Measurements from ENCODE around the gene GNPTG.

Gene GNPTG

DNA sequence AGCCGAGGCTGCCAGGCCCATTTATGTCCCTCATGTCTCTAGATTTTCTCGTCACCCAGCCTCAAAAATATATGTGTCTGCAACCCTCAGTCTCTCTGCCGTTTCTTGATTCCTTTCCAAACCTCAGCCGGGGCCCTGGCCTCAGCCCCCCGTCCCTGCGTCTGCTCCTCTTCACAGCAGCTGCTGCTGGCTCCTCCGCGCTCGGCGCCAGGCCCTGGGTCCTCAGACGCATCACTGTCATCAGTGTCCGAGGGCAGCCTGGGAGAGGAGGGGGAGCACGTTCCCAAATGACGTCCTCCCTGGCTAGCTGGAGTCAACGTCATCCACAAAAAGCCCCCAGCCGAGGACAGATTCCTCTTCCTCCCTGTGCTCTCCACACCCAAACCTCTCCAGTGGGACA, 2.4 kb upstream of the GNPTG start:
- no peak overlapping the region for H3K4me3 ChIP-seq (ENCODE audit: low read length)
- TF ChIP-seq, protein P1, sequence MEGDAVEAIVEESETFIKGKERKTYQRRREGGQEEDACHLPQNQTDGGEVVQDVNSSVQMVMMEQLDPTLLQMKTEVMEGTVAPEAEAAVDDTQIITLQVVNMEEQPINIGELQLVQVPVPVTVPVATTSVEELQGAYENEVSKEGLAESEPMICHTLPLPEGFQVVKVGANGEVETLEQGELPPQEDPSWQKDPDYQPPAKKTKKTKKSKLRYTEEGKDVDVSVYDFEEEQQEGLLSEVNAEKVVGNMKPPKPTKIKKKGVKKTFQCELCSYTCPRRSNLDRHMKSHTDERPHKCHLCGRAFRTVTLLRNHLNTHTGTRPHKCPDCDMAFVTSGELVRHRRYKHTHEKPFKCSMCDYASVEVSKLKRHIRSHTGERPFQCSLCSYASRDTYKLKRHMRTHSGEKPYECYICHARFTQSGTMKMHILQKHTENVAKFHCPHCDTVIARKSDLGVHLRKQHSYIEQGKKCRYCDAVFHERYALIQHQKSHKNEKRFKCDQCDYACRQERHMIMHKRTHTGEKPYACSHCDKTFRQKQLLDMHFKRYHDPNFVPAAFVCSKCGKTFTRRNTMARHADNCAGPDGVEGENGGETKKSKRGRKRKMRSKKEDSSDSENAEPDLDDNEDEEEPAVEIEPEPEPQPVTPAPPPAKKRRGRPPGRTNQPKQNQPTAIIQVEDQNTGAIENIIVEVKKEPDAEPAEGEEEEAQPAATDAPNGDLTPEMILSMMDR (conservative IDR thresholded peaks at IDR 0.05; ENCODE audit: low read depth, low read length) = no peak
- DNase-seq (ENCODE audit: low read depth) = no peak

DNA sequence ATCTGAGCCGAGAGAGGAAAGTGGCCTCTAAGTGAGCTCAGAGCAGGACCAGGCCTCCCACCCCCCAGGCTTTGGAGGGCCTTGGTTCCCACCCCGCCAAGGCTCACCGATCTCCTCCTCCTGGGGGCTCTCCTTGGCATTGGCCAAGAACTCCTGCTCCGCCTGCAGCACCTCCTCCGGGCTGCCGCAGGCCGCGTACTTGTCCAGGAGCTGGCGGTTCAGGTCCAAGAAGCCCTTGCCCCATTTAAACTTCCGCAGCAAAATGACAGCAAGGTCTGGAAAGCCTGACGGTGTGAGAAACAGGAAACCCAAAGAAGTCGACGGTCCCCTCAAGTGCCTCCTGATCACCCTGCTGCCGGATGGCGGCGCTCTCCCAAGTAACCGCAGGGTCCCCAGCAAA, 1.8 kb upstream of the GNPTG start:
- H3K4me3 ChIP-seq (ENCODE audit: low read length) = no peak overlapping the region
- DNase-seq (ENCODE audit: low read depth) = no peak

DNA sequence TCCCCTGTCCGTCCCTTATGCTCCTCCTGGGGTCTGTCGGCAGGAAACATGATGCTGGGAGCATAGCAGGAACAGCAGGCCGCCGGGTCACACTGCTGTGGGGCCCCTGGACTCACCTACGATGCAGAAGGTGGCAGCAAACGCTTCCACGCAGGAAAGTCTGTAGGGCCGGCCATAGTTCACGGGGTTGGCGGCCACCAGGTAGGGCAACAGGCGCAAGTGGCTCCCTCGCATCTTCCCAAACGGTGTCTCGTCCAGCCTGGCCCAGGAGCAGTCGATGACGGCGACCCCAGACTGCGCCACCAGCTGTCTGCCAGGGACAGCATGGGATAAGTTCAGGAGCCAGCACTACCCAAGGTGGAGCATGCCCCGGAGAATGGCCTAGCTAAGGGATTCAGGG, 1.0 kb upstream of the GNPTG start:
- peak overlapping the region; percentile 87 for H3K4me3 ChIP-seq (ENCODE audit: low read length)
- TF ChIP-seq, protein P1 (conservative IDR thresholded peaks at IDR 0.05; ENCODE audit: low read depth, low read length) = no peak
- DNase-seq (ENCODE audit: low read depth) = no peak

More for the DNA sequence above, 1.8 kb upstream of the GNPTG start:
- TF ChIP-seq, protein P1 (conservative IDR thresholded peaks at IDR 0.05; ENCODE audit: low read depth, low read length) = no peak

DNA sequence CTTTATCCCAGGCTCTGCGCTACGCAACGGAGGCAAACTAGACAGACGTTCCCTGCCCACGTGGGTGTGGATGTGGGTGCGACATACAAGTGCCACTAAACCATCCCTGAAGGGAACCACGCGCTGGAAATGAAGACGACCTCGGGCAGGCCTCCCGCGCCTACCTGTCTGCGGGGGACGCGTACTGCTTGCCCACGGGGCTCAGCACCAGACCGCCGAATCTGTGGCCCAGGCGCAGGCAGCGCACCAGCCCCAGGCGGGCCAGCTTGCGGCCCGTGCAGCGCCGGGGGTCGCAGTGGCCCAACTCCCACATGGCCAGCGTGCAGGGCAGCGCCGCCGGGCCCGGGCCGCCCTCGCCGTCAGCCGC, 533 bp upstream of the GNPTG start:
- DNase-seq (ENCODE audit: low read depth) = no peak
- TF ChIP-seq, protein P1 (conservative IDR thresholded peaks at IDR 0.05; ENCODE audit: low read depth, low read length) = no peak
- peak overlapping the region; percentile 87 for H3K4me3 ChIP-seq (ENCODE audit: low read length)

DNA sequence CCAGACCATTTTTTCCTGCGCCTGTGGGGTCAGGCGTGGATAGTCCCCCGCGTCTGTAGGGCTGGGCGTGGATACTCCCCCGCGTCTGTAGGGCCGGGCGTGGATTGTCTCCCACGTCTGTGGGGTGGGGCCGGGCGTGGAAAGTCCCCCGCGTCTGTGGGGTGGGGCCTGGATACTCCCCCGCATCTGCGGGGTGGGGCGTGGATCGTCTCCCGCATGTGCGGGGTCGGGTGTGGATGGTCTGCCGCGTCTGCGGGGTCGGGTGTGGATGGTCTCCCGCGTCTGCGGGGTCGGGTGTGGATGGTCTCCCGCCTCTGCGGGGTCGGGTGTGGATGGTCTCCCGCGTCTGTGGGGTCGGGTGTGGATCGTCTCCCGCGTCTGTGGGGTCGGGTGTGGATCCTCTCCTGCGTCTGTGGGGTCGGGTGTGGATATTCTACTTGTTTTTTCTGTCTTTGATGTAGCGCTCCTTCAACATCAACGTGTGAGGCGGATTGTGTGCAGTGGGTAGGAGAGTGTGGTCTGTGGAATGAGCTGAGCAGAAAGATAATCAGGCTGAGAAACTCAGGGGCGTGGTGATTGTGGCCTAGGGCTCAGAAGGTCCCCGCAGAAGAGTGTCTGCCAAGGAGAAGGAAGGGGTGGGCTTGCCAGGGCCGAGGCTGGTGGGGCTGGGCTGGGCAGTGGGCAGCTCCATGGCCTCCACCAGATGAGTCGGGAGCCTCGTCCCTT, 3.2 kb downstream of the GNPTG start:
- no peak for DNase-seq (ENCODE audit: low read depth)
- TF ChIP-seq, protein P1 (conservative IDR thresholded peaks at IDR 0.05; ENCODE audit: low read depth, low read length) = no peak
- no peak overlapping the region for H3K4me3 ChIP-seq (ENCODE audit: low read length)

DNA sequence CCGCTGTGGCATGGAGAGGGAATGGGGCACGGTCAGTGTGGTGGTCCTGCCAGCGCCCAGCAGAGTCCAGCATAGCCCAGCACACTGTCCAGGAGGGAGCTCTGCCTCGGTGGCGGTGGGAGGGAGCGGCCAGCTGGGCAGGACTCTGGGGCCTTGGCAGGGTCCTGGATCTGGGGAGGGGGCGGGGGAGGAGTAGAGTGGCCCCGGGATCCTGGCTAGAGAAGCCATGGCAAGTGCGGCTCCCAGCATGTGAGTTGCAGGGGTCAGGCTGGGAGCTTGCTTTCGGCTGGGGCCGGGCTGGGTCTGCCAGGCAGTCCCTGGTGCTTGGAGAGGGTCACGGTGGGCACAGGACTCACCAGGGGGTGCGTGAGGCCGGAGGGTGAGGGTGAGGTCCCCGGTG, 3.9 kb downstream of the GNPTG start:
- TF ChIP-seq, protein P1 (conservative IDR thresholded peaks at IDR 0.05; ENCODE audit: low read depth, low read length) = no peak
- no peak overlapping the region for H3K4me3 ChIP-seq (ENCODE audit: low read length)
- no peak for DNase-seq (ENCODE audit: low read depth)
